KMS-11 (cell line): ENCODE results near the gene NETO2.
"Not testable (repeated sequence)": the region's sequence is repeated elsewhere in the genome, so short reads cannot be mapped to it uniquely, and the experiment has no call there.

ENCODE experiments used
- H2AFZ ChIP-seq: fragments of 200-600 bp; sonication (generic); 2 replicates; pipeline ENCODE4 v1.6.1; 2016; ENCODE audit warnings: antibody characterized with exemption, mixed run types, low read depth
- H3K27ac ChIP-seq: fragments of 200-600 bp; sonication (generic); 2 replicates; pipeline ENCODE4 v1.6.1; 2016; ENCODE audit warnings: mild to moderate bottlenecking, mixed run types
- H3K27me3 ChIP-seq: fragments of 200-600 bp; sonication (generic); 2 replicates; pipeline ENCODE4 v1.6.1; 2017; ENCODE audit warnings: mild to moderate bottlenecking, low read depth, mixed run types, moderate library complexity; ENCODE audit not compliant: insufficient read depth
- H3K36me3 ChIP-seq: fragments of 200-600 bp; sonication (generic); 2 replicates; pipeline ENCODE4 v1.6.1; 2017; ENCODE audit warnings: mild to moderate bottlenecking, mixed run types; ENCODE audit not compliant: insufficient read depth
- H3K4me1 ChIP-seq: fragments of 200-600 bp; sonication (generic); 2 replicates; pipeline ENCODE4 v1.6.1; 2016; ENCODE audit warnings: mild to moderate bottlenecking, low read depth, mixed run types; ENCODE audit not compliant: poor library complexity, severe bottlenecking
- H3K4me2 ChIP-seq: fragments of 200-600 bp; sonication (generic); 2 replicates; pipeline ENCODE4 v1.7.0; 2016; ENCODE audit warnings: mild to moderate bottlenecking, mixed run types
- H3K4me3 ChIP-seq: fragments of 200-600 bp; sonication (generic); IDR thresholded peaks from 2 replicates; pipeline ENCODE4 v1.6.1; 2017; ENCODE audit warnings: low read depth, low read length, mixed read lengths; ENCODE audit not compliant: insufficient read depth
- H3K79me2 ChIP-seq: fragments of 200-600 bp; sonication (generic); 2 replicates; pipeline ENCODE4 v1.6.1; 2016; ENCODE audit warnings: low read depth, mixed run types; ENCODE audit not compliant: insufficient read depth
- H3K9ac ChIP-seq: fragments of 200-600 bp; sonication (generic); 2 replicates; pipeline ENCODE4 v1.6.1; 2016; ENCODE audit warnings: mild to moderate bottlenecking, mixed run types
- H4K20me1 ChIP-seq: fragments of 200-600 bp; sonication (generic); 2 replicates; pipeline ENCODE4 v1.6.1; 2016; ENCODE audit warnings: mild to moderate bottlenecking, mixed run types; ENCODE audit not compliant: insufficient read depth
- TF ChIP-seq, protein P1 (sequence below): fragments of 200-600 bp; sonication (generic); conservative IDR thresholded peaks from 2 replicates; pipeline ENCODE4 v1.6.1; 2017; ENCODE audit warnings: low read depth, mild to moderate bottlenecking, antibody characterized with exemption, low read length, moderate library complexity, mixed read lengths

The NETO2 gene

DNA sequence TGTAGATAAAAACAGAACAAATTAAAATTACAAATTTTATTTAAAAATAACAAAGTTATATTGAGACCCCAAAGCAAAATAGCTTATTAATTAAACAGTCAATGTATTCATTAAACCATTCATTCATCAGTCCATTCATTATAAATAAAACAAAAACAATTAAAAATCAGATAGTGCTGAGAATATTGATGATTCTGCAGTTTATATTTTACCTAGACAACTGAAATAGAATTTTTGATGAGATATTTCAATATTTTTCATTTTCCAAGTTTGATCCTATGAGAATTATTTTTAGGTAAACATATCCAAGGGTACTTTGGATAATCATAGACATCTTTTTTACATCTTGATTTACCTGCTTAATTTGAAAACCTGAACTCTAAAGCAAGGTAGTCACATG lies 15.2 kb upstream of the NETO2 start:
- Histone ChIP-seq H3K36me3 (peaks cover 5% of the 10 kb centered on the region; the same call in 1 of the 2 replicates), H2AFZ (no peak overlapping the region), H3K27me3 (no peaks in the 10 kb centered on the region), H3K79me2 (no peaks in the 10 kb centered on the region), H3K4me1 (no peaks in the 10 kb centered on the region), H3K4me3 (no peak overlapping the region), H3K4me2 (no peak overlapping the region), H4K20me1 (no peaks in the 10 kb centered on the region), H3K27ac (no peak overlapping the region), H3K9ac (no peak overlapping the region)
- TF ChIP-seq, protein P1, sequence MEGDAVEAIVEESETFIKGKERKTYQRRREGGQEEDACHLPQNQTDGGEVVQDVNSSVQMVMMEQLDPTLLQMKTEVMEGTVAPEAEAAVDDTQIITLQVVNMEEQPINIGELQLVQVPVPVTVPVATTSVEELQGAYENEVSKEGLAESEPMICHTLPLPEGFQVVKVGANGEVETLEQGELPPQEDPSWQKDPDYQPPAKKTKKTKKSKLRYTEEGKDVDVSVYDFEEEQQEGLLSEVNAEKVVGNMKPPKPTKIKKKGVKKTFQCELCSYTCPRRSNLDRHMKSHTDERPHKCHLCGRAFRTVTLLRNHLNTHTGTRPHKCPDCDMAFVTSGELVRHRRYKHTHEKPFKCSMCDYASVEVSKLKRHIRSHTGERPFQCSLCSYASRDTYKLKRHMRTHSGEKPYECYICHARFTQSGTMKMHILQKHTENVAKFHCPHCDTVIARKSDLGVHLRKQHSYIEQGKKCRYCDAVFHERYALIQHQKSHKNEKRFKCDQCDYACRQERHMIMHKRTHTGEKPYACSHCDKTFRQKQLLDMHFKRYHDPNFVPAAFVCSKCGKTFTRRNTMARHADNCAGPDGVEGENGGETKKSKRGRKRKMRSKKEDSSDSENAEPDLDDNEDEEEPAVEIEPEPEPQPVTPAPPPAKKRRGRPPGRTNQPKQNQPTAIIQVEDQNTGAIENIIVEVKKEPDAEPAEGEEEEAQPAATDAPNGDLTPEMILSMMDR = no peak

DNA sequence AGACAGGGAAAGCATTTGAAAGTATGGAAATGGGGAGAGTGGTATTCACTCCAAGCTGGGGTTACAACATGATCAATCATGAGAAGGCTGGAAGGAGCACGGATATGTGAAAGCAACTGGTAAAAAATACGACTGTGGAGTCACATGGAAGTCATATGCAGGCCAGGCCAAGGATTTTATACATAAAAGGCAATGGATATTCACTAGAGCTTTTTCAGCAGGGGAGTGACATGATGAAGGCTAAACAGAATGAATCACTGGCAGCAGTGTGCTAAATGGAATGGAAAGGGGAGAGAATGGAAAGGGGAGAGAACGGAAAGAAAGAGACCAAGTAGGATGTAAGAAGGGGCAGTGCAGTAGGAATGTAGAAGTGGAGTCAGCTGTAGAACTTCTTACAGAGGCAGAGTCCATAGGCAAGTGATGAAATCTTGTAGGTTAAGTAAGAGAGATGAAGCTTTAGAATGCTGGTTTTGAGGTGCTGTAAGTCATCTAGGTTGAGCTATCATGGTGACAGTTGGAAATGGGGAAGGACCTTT lies 13.0 kb upstream of the NETO2 start:
- TF ChIP-seq, protein P1 = no peak

DNA sequence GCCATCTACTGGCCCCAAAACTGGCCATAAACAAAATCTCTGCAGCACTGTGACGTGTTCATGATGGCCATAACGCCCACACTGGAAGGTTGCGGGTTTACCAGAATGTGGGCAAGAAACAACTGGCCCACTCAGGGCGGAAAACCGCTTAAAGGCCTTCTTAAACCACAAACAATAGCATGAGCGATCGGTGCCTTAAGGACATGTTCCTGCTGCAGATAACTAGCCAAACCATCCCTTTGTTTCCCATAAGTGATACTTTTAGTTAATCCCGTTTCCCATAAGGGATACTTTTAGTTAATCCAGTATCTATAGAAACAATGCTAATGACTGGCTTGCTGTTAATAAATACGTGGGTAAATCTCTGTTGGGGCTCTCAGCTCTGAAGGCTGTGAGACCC lies 8.8 kb upstream of the NETO2 start:
- H3K36me3 ChIP-seq, H2AFZ ChIP-seq: not testable (repeated sequence)

More for the DNA sequence above, 13.0 kb upstream of the NETO2 start:
- Histone ChIP-seq H3K4me2 (no peak overlapping the region), H3K79me2 (no peaks in the 10 kb centered on the region), H3K27me3 (no peaks in the 10 kb centered on the region), H3K4me3 (no peak overlapping the region), H3K36me3 (peaks cover 5% of the 10 kb centered on the region; the same call in 1 of the 2 replicates), H4K20me1 (no peaks in the 10 kb centered on the region), H3K4me1 (no peaks in the 10 kb centered on the region), H3K9ac (no peak overlapping the region), H3K27ac (no peak overlapping the region), H2AFZ (no peak overlapping the region)

DNA sequence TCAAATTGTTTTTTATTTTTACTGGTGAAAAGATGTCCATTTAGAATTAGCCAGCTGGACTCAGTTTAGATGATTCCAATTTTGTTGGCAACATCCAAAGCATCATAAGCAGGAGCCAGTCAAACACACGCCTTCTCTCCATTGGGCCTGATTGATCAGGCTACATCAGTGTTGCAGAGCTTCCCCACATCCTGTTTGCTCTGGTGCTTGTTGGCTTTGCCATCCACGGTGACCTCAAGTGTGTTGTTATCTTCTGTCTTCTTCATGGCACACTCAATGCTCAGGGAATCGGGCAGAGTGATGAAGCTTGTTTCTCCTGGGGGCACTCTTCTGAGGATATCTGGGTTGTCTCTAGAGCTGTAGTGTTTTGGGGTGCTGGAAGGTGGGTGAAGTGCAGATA lies 6.3 kb upstream of the NETO2 start:
- Histone ChIP-seq H3K4me2 (no peak overlapping the region), H3K79me2 (no peaks in the 10 kb centered on the region), H3K9ac (no peak overlapping the region)

More for the DNA sequence above, 8.8 kb upstream of the NETO2 start:
- not testable (repeated sequence) for H3K9ac ChIP-seq, H3K27me3 ChIP-seq, H3K27ac ChIP-seq, H3K4me2 ChIP-seq, H4K20me1 ChIP-seq, H3K79me2 ChIP-seq, H3K4me1 ChIP-seq, H3K4me3 ChIP-seq

DNA sequence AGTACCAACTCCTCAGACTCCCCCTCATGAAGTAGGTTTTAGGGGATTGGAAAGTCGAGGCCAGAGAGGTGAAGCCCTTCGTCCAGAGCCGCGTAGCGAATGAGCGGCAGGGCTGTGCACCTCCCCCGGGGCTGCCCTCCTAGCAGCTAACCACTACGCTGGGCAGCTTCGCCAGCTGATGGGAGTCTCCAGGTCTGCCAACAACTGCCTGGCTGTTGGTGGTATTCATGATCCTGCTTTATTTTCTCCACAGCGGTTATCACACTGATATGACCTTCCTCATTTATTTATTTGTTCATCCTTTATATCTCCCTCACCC lies 773 bp upstream of the NETO2 start:
- H4K20me1 ChIP-seq = peaks cover 5% of the 10 kb centered on the region; the same call in 1 of the 2 replicates
- TF ChIP-seq, protein P1 = no peak; the same call in 1 of the 2 replicates
- peaks cover 22% of the 10 kb centered on the region for H3K79me2 ChIP-seq
- peak overlapping the region; percentile 82 for H3K4me2 ChIP-seq
- no peaks in the 10 kb centered on the region for H3K36me3 ChIP-seq
- no peak overlapping the region for H3K27ac ChIP-seq
- peak overlapping the region; percentile 90 for H2AFZ ChIP-seq
- peak overlapping the region; percentile 42; the same call in 1 of the 2 replicates for H3K9ac ChIP-seq
- H3K4me1 ChIP-seq = peaks cover 23% of the 10 kb centered on the region
- H3K27me3 ChIP-seq = no peaks in the 10 kb centered on the region
- no peak overlapping the region for H3K4me3 ChIP-seq

More for the DNA sequence above, 6.3 kb upstream of the NETO2 start:
- Histone ChIP-seq H3K4me3 (no peak overlapping the region), H3K4me1 (no peaks in the 10 kb centered on the region), H3K36me3 (no peaks in the 10 kb centered on the region), H3K27me3 (no peaks in the 10 kb centered on the region), H3K27ac (no peak overlapping the region), H4K20me1 (no peaks in the 10 kb centered on the region), H2AFZ (no peak overlapping the region)
- TF ChIP-seq, protein P1 = no peak
